ENCODE measurements around the gene TNIK.

- TF ChIP-seq CTCF (IDR thresholded peaks at IDR 0.05) (no peak), POLR2A (IDR thresholded peaks at IDR 0.05) (no peak), EP300 (IDR thresholded peaks at IDR 0.05) (no peak), POLR2AphosphoS5 (IDR thresholded peaks at IDR 0.05) (no peak)
These were observed 415.1 kb downstream of the TNIK start for GRCh38 chr3:171044835-171045793.

Data from gastroesophageal sphincter (tissue), 3 donors.